Measurements from ENCODE around the gene AAK1.

DNA sequence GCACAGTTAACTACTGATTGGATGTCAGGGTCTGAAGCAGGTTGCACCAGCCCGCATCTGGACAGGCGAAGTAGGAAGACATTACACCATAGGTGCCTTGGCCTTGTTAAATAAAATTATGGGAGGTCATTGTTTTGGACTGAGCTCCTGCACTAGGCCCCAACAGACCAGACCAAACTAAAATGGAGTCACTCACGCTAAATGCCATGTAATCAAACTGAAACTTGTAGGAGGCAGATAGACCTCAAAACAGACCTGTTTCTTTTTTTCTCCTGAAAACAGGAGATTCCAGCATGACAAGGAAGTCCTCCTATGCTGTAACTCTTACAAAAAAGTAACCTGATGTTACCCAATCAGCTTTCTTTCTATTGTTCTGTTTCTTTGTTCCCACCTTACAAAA is 190.9 kb downstream of the AAK1 start:
- TF ChIP-seq YY1 (IDR thresholded peaks at IDR 0.05; ENCODE audit: insufficient read depth, insufficient read length) (no peak), ZNF274 (IDR thresholded peaks at IDR 0.05; ENCODE audit: low read depth, low read length) (no peak)

All from NT2/D1 (cell line).